Measurements from ENCODE around the gene FGD3. TPM values are rescaled to one million over a fixed set of nuclear protein-coding genes. Genes with fewer than 3 reads are reported as not detected.

The FGD3 gene
- polyA plus RNA-seq, 1 donor (not counting 4 experiments of a cell fraction or from before 2014, with no cell fraction given), result 0.21 TPM

- no peak overlapping the region for H3K27ac ChIP-seq (ENCODE audit: control insufficient read depth, insufficient read depth, low read length)
- DNase-seq (ENCODE audit: low read depth, low spot score), result no peak
- no peaks in the 10 kb centered on the region for H3K4me1 ChIP-seq (ENCODE audit: control insufficient read depth, extremely low read depth, insufficient read depth, low read length)
- dilution Hi-C loops (cut with MboI; ENCODE audit: extremely low pct_ligation_motif_present, low sequenced_read_pairs), result no loop called here
- no peak overlapping the region for H3K9ac ChIP-seq (ENCODE audit: control insufficient read depth, extremely low read depth, insufficient read depth, low read length)
- no peak overlapping the region for H3K4me2 ChIP-seq (ENCODE audit: control insufficient read depth, extremely low read depth, insufficient read depth, low read depth, low read length)
- H3K4me3 ChIP-seq (ENCODE audit: control insufficient read depth in 2 of 3, extremely low read depth in 1 of 3, insufficient read depth in 2 of 3, low read depth in 1 of 3, low read length in 3 of 3), result no peak overlapping the region
- TF ChIP-seq EZH2 (IDR thresholded peaks at IDR 0.05; ENCODE audit: low read length) (no peak), CTCF (optimal IDR thresholded peaks at IDR 0.05 in 1 of 3, IDR thresholded peaks at IDR 0.05 in 1 of 3, conservative IDR thresholded peaks at IDR 0.05 in 1 of 3; ENCODE audit: extremely low read depth in 1 of 3, insufficient read depth in 2 of 3, low read length in 3 of 3) (no peak)
- no peak for FAIRE-seq
- H2AFZ ChIP-seq (ENCODE audit: control insufficient read depth, low read length), result no peak overlapping the region
- H3K9me3 ChIP-seq (ENCODE audit: control insufficient read depth, low read depth, low read length), result peaks cover 3% of the 10 kb centered on the region
- H4K20me1 ChIP-seq (ENCODE audit: control insufficient read depth, extremely low read depth, insufficient read depth, low read length), result no peaks in the 10 kb centered on the region
- no peaks in the 10 kb centered on the region for H3K27me3 ChIP-seq (ENCODE audit: control insufficient read depth, extremely low read depth, insufficient read depth, low read length)
- no peaks in the 10 kb centered on the region for H3K36me3 ChIP-seq (ENCODE audit: control insufficient read depth in 2 of 2, extremely low read depth in 1 of 2, insufficient read depth in 2 of 2, low read length in 2 of 2)
- H3K9me1 ChIP-seq (ENCODE audit: control insufficient read depth, extremely low read depth, insufficient read depth, low read length), result no peaks in the 10 kb centered on the region
- no peaks in the 10 kb centered on the region for H3K79me2 ChIP-seq (ENCODE audit: control insufficient read depth, insufficient read depth, low read length)
These were observed 32.9 kb downstream of the FGD3 start for GRCh38 chr9:92980085-92980745.

GRCh38 chr9:92982130-92982529, 34.8 kb downstream of the FGD3 start:
- TF ChIP-seq CTCF (optimal IDR thresholded peaks at IDR 0.05 in 1 of 3, IDR thresholded peaks at IDR 0.05 in 1 of 3, conservative IDR thresholded peaks at IDR 0.05 in 1 of 3; ENCODE audit: extremely low read depth in 1 of 3, insufficient read depth in 2 of 3, low read length in 3 of 3) (no peak), EZH2 (IDR thresholded peaks at IDR 0.05; ENCODE audit: low read length) (no peak)
- Histone ChIP-seq H3K9me1 (ENCODE audit: control insufficient read depth, extremely low read depth, insufficient read depth, low read length) (no peaks in the 10 kb centered on the region), H3K9ac (ENCODE audit: control insufficient read depth, extremely low read depth, insufficient read depth, low read length) (no peak overlapping the region), H4K20me1 (ENCODE audit: control insufficient read depth, extremely low read depth, insufficient read depth, low read length) (no peaks in the 10 kb centered on the region), H3K27me3 (ENCODE audit: control insufficient read depth, extremely low read depth, insufficient read depth, low read length) (no peaks in the 10 kb centered on the region), H3K36me3 (ENCODE audit: control insufficient read depth in 2 of 2, extremely low read depth in 1 of 2, insufficient read depth in 2 of 2, low read length in 2 of 2) (no peaks in the 10 kb centered on the region), H3K79me2 (ENCODE audit: control insufficient read depth, insufficient read depth, low read length) (no peaks in the 10 kb centered on the region), H3K9me3 (ENCODE audit: control insufficient read depth, low read depth, low read length) (peaks cover 3% of the 10 kb centered on the region), H3K4me3 (ENCODE audit: control insufficient read depth in 2 of 3, extremely low read depth in 1 of 3, insufficient read depth in 2 of 3, low read depth in 1 of 3, low read length in 3 of 3) (no peak overlapping the region), H3K4me2 (ENCODE audit: control insufficient read depth, extremely low read depth, insufficient read depth, low read depth, low read length) (no peak overlapping the region), H3K27ac (ENCODE audit: control insufficient read depth, insufficient read depth, low read length) (no peak overlapping the region), H3K4me1 (ENCODE audit: control insufficient read depth, extremely low read depth, insufficient read depth, low read length) (no peaks in the 10 kb centered on the region), H2AFZ (ENCODE audit: control insufficient read depth, low read length) (no peak overlapping the region)
- FAIRE-seq (no peak), DNase-seq (ENCODE audit: low read depth, low spot score) (no peak)
- dilution Hi-C loops (cut with MboI; ENCODE audit: extremely low pct_ligation_motif_present, low sequenced_read_pairs), result no loop called here

All from keratinocyte (primary cell).